ENCODE data around the gene CEP350.
A peak's percentile ranks its signal among the peaks of the same experiment; 100 is the strongest.
"Not testable (repeated sequence)": the region's sequence is repeated elsewhere in the genome, so short reads cannot be mapped to it uniquely, and the experiment has no call there.

CEP350 gene

DNA sequence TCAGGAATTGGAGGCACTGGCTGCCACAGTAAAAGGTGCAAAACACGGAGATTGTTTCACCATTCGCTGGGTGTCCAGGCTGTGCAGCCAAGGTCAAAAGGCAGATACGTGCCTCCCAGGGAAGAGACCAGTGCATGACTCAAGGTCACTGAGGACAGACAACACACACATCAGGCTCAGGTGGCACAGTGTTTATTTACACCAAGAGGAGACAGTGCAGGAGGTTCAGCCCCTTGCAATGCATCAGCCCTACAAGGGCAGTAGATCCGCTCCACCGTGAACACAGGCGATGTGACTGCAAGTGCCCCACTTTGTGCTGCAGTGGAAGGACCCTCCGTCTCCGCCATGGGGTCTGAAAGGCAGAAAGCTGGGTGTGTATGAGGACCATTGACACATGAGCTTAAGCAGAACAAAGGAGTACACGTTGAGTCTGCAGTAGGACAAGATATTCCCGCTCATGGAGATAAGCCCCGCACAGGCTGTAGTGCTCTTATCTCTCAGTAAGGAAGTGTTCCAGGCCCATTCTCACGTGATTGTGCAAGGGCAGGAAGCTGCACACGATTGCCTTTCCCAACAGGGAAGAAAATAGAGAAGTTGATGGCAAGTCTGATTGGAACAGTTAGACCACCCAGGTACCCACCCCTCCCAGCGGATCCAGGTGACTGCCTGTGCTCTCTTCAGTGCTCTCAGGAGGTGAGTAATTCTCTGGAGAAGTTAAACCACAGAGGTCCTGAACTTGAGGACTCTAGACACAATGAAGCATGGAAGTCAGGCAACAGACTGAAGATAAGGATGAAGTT lies 162.6 kb downstream of the CEP350 start:
- no peak for DNase-seq (ENCODE audit: low read depth in 2 of 2)

GRCh38 chr1:180117764-180118116 lies 163.1 kb downstream of the CEP350 start:
- no peak for DNase-seq (ENCODE audit: low read depth in 2 of 2)

DNA sequence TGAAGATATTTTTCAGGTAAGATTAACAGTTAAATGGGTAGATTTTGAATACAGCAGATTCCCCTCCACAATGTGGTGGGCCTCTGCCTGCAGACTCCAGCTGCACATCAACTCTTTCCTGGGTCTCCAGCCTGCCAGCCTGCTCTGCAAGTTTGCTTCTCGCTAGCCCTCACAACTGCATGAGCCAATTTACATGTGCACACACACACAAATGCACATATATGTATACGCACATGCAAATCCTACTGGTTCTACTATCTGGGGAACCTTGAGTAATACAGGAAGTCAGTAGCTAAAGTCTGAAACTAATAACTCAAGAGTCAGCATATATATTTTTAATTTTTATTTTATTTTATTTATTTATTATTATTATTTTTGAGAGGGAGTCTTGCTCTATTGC lies 165.2 kb downstream of the CEP350 start:
- no peak for DNase-seq (ENCODE audit: low read depth in 2 of 2)

DNA sequence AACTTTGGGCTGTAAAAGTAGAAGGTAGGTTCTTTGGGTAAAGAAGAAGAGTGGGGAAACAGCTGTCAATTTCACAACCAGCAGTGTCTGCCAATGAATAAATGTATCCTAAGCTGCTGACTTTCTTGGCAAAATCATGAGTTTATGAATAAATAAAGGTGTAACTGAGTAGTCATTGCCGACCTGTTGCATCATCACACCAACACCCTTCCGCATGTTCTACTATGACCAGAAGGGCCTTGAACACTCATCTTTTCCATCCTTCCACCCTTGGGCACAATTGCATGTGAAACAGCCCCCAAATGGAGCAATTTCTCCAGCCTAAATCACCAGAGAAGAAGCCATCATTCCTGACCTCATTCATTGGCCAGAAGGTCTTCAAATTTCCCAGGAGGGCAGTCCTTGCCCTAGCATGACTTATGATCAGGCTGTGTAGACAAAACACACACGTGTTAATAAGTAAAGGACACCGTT lies 168.9 kb downstream of the CEP350 start:
- no peak for DNase-seq (ENCODE audit: low read depth in 2 of 2)

DNA sequence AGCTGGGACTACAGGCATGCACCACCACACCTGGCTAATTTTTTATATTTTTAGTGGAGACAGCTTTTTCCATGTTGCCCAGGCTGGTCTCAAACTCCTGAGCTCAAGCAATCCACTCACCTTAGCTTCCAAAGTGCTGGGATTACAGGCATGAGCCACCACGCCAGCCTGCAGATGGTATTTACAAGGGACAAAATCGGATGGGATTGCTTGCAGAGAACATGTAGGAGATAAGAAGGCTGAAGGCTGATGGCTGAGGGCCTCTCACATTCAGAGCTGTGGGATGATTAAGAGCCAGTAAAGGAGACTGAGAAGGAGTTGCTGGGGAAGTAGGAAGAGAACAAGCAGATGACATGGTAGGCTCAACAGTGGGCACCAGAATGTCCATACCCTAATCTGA lies 176.0 kb downstream of the CEP350 start:
- DNase-seq (ENCODE audit: low read depth in 2 of 2), result no peak

GRCh38 chr1:180131510-180131909 lies 176.9 kb downstream of the CEP350 start:
- DNase-seq (ENCODE audit: low read depth in 2 of 2), result no peak

DNA sequence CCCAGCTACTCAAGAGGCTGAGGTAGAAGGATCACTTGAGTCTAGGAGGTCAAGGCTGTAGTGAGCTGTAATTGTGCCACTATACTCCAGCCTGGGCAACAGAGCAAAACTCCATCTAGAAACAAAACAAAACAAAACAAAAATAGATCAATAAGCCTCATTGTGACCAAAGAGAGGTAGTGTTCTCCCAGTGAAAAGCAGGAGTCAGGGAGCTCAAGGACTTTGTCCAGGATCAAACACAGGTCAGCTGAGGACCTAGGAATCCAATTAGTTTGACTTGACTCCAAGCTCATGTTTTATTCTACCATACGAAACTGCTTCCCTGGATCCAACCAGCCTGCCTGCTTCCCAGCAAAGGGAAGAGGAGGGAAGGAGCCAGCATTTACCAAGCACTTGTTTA lies 178.6 kb downstream of the CEP350 start:
- no peak for DNase-seq (ENCODE audit: low read depth in 2 of 2)

GRCh38 chr1:180133688-180134087 lies 179.1 kb downstream of the CEP350 start:
- not testable (repeated sequence) for DNase-seq (ENCODE audit: low read depth in 2 of 2)

DNA sequence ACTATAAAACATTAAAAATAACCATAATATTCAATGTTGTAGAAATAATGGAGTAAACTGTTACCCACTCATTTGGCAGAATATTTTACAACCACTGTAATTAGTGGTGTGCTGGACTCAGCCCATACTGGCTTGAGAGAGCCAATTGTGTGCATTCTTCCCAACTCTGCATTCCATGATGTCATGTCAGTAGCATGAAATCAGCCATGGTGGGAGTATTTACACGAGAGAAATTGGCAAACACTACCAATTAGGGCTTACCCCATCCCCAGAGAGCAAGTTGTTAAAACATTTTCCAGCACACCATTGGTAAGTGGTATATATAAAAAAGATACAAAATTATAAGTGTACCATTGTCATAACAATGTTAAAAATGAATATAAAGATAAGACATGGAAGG lies 180.9 kb downstream of the CEP350 start:
- DNase-seq (ENCODE audit: low read depth in 2 of 2), result no peak

- DNase-seq (ENCODE audit: low read depth in 2 of 2), result no peak
These were observed 181.8 kb downstream of the CEP350 start for GRCh38 chr1:180136331-180136967.

DNA sequence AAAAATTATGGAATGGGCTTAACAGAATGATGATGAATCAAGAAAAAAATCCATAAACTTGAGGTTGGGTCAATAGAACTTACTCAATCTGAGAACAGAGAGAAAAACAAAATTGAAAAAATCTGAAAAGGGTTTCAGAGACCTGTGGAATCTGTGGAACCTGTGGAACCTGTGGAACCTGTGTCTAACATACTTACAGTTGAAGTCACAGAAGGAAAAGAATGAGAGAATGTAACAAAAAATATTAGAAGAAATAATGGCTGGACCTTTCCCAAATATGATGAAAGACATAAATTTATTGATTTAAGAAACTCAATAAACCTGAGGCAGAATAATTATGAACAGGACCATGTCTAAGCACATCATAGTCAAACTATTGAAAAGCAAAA lies 182.4 kb downstream of the CEP350 start:
- no peak for DNase-seq (ENCODE audit: low read depth in 2 of 2)

- DNase-seq (ENCODE audit: low read depth in 2 of 2), result no peak
These were observed 183.2 kb downstream of the CEP350 start for GRCh38 chr1:180137776-180138175.

DNA sequence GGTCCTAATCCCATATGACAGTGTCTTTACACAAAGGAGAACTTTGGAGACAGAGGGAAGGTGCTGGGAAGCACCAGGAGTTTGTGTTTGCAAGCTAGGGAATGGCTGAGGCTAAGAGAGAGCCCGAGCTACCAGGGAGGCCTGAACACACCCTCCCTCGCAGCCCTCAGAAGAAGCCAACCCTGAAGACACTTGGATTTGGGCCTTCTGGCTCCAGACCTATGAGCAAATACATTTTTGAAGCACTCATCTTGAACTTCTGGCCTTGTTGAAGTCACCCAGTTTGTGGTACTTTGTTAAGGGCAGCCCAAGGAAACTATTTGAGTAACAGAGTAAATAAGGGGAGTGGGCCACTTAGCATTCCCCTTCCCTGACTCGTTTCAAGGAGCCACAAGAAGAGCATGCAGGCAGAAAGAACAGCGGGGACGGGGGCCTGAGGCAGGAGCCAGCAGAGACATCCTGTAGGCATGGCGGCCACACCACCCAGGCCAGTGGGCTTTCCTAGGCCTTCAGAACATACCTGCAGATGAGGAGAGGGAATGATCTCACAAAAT lies 186.8 kb downstream of the CEP350 start:
- DNase-seq (ENCODE audit: low read depth in 2 of 2), result no peak

GRCh38 chr1:180143359-180143758 lies 188.7 kb downstream of the CEP350 start:
- DNase-seq (ENCODE audit: low read depth in 2 of 2), result no peak

DNA sequence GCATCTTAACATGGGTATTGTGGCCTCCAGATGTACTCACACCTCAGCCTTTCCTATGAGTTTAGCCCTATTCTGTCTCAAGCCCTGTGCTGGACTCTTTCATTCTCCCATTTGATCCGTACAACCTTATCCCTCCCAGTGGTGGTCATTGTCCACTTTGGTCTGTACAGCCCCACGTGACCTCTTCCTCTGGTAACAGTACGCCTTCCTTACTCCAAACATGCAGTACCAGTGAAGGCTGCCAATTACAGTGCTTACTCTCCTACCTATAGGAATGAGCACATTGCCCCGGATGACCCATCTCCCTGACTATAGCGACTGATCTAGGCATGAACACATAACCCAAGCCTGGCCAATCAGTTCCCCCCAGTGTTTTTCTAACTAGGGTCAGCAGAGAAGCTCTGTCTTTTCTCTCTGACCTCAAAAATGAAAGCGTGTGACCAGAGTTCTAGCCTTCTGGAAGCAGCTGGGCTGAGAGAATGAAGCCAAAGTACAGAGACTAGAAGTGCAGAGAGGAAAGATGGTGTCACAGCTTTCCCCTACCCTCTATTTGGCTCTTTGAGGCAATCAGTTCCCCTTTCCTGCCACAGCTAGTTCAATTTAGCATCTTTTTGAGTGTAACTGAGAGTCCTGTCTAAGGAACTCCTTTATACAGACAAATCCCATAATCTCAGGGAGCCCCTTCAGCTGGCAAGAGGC lies 190.2 kb downstream of the CEP350 start:
- DNase-seq (ENCODE audit: low read depth in 2 of 2), result no peak

DNA sequence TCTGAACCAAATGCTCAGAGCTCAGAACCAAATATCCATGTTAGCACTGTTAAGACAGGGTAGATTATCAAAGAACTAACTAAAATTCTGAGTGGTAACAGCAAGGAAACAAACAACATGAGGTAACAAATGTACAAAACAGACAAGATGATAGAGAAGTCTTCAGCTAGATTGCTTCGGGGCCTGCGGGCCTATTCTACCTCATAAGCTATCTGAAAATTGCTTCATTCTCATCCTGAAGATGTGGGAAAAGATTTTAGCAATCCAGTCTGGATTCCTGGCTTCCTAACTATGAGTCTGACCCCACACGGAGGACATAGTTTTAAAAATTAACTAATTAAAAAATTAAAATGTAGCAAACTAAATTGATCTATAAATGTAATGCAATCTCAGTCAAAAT lies 190.8 kb downstream of the CEP350 start:
- DNase-seq (ENCODE audit: low read depth in 2 of 2), result no peak

GRCh38 chr1:180150982-180151381 lies 196.4 kb downstream of the CEP350 start:
- no peak for DNase-seq (ENCODE audit: low read depth in 2 of 2)

GRCh38 chr1:180151508-180151907 lies 196.9 kb downstream of the CEP350 start:
- no peak for DNase-seq (ENCODE audit: low read depth in 2 of 2)

- no peak for DNase-seq (ENCODE audit: low read depth in 2 of 2)
These were observed 198.0 kb downstream of the CEP350 start for GRCh38 chr1:180152588-180152987.

- DNase-seq (ENCODE audit: low read depth in 2 of 2), result no peak
These were observed 198.4 kb downstream of the CEP350 start for GRCh38 chr1:180153032-180153431.

- DNase-seq (ENCODE audit: low read depth in 2 of 2), result no peak
These were observed 199.4 kb downstream of the CEP350 start for GRCh38 chr1:180154003-180154324.

GRCh38 chr1:180154325-180155181 lies 199.9 kb downstream of the CEP350 start, which contains the start of gene QSOX1:
QSOX1 (plus strand) TSS chr1:180154869; CDS start chr1:180154908, 39 bp downstream.
- DNase-seq (ENCODE audit: low read depth in 2 of 2), result peak; percentile 74 to 75

Data from activated CD8-positive, alpha-beta memory T cell treated with anti-CD3 and anti-CD28 coated beads for 4 hours (primary cell).